HUES64 (cell line): ENCODE data around the gene METTL23.

Experiments used
- H3K27ac ChIP-seq: 2 replicates; pipeline ENCODE4 v1.7.0; 2013; ENCODE audit warnings: low read depth, low read length, inconsistent platforms
- H3K27me3 ChIP-seq: 2 replicates; pipeline ENCODE4 v1.6.1; 2013; ENCODE audit warnings: mild to moderate bottlenecking, low read length; ENCODE audit not compliant: insufficient read depth
- H3K36me3 ChIP-seq: 2 replicates; pipeline ENCODE4 v1.6.1; 2013; ENCODE audit warnings: mild to moderate bottlenecking, low read length; ENCODE audit not compliant: insufficient read depth
- H3K4me1 ChIP-seq: 2 replicates; pipeline ENCODE4 v1.6.1; 2013; ENCODE audit warnings: mild to moderate bottlenecking, low read length, moderate library complexity; ENCODE audit not compliant: insufficient read depth
- H3K4me3 ChIP-seq: 2 replicates; pipeline ENCODE4 v1.5.1; 2013; ENCODE audit warnings: mild to moderate bottlenecking, low read length, moderate library complexity
- H3K9ac ChIP-seq: 2 replicates; pipeline ENCODE4 v1.6.1; 2013; ENCODE audit warnings: mild to moderate bottlenecking, low read depth, low read length
- H3K9me3 ChIP-seq: 2 replicates; pipeline ENCODE4 v1.6.1; 2013; ENCODE audit warnings: low read depth, low read length; ENCODE audit not compliant: insufficient read depth
- WGBS: fragments of 150-250, 120-280 bp; methylation state at CpG from one replicate; pipeline ENCODE4 v1.1.7; 2013; ENCODE audit warnings: missing lambda C conversion rate; 5-methylcytosine and 5-hydroxymethylcytosine counted together

METTL23 gene

GRCh38 chr17:76753061-76753961 is 26.7 kb downstream of the METTL23 start:
- H3K4me1 ChIP-seq = no peaks in the 10 kb centered on the region
- H3K9ac ChIP-seq = no peak overlapping the region
- no peaks in the 10 kb centered on the region for H3K9me3 ChIP-seq
- WGBS = 94% methylated on average over 12 of the region's 12 CpGs
- no peak overlapping the region for H3K27ac ChIP-seq
- H3K4me3 ChIP-seq = no peak overlapping the region
- no peaks in the 10 kb centered on the region for H3K27me3 ChIP-seq
- peaks cover 24% of the 10 kb centered on the region for H3K36me3 ChIP-seq

DNA sequence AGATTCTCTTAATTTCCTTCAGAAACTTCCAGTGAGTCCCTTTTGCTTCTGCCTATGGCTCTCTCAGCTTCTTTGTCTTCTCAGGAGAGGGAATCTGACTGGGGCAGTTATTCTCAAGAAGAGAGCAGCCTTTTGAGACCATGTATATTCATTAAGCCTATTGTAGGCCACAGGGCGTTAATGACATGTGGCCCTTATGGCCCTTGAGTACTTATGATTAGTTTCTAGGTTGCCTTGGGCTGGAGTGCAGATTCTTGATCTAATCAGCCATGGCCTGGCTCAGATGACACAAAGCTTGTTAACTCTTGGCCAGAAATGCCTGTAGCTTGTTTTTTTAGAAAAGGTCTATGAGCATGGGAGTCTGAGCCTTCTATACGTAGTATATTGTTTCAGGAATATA is 28.6 kb downstream of the METTL23 start:
- H3K36me3 ChIP-seq = peaks cover 24% of the 10 kb centered on the region
- no peaks in the 10 kb centered on the region for H3K27me3 ChIP-seq
- no peak overlapping the region for H3K9ac ChIP-seq
- H3K9me3 ChIP-seq = no peaks in the 10 kb centered on the region
- H3K27ac ChIP-seq = no peak overlapping the region
- H3K4me3 ChIP-seq = no peak overlapping the region
- WGBS = 95% methylated on average over 1 of the region's 2 CpGs
- H3K4me1 ChIP-seq = no peaks in the 10 kb centered on the region

DNA sequence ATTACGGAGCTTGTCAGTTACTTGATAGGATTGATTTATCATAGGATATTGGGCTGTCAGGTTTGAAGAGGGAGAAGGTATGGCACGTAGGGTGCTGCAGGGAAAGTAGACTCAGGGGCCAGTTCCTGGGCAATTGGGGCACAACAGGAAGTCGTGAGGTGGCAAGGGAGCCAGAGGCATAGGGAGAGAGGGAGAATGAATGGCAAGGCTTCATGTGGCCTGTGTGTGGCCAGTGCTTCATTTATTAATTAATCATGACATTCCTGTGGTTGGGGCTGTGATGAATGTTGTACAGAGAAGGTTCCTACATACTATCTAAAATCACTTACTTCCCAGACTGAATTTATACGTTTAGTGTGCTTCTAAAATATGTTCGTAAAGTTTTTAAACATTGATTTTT is 30.6 kb downstream of the METTL23 start:
- no peak overlapping the region for H3K9ac ChIP-seq

GRCh38 chr17:76758570-76758969 is 31.9 kb downstream of the METTL23 start:
- WGBS = 97% methylated on average over 2 of the region's 3 CpGs
- no peak overlapping the region for H3K9ac ChIP-seq
- peaks cover 6% of the 10 kb centered on the region for H3K4me1 ChIP-seq
- H3K4me3 ChIP-seq = no peak overlapping the region
- no peaks in the 10 kb centered on the region for H3K27me3 ChIP-seq
- H3K36me3 ChIP-seq = peaks cover 21% of the 10 kb centered on the region
- H3K9me3 ChIP-seq = no peaks in the 10 kb centered on the region
- H3K27ac ChIP-seq = no peak overlapping the region

More for the DNA sequence above, 30.6 kb downstream of the METTL23 start:
- WGBS = 90% methylated on average over 5 of the region's 5 CpGs
- Histone ChIP-seq H3K36me3 (peaks cover 24% of the 10 kb centered on the region), H3K27ac (no peak overlapping the region), H3K27me3 (no peaks in the 10 kb centered on the region), H3K4me3 (no peak overlapping the region), H3K4me1 (no peaks in the 10 kb centered on the region), H3K9me3 (no peaks in the 10 kb centered on the region)

DNA sequence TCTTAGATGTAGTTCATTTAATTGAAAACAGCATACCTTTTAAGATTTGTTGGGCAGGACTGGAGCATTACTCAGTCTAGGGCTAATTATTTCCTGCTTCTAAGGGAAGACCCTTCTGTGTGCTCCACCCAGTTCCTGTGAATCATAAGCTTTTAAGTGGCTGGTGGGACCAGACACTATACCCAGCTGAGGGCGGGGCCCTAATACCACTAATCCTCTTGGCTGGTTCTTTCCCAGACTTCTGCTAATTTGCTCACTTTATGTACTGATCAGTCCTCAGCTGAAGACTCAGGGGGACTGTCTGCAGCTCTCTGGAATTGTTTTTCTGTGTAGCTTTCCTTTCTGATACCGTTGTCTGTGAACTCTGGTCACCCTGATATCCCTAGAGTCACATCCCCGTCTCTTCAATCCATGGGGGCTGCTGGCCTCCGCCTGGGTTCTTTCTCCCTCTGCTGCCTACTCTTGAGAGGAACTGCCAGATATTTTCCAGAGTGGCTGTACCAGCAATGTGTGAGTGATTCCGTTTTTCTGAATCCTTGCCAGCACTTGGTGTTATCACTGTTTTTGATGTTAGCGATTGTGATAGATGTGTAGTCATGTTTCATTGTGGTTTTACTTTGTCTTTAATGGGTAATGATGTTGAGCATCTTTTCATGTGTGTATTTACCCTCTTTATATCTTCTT is 46.3 kb downstream of the METTL23 start:
- 88% methylated on average over 6 of the region's 6 CpGs for WGBS
- Histone ChIP-seq H3K27me3 (no peaks in the 10 kb centered on the region), H3K9ac (no peak overlapping the region), H3K9me3 (no peaks in the 10 kb centered on the region), H3K27ac (peak overlapping the region; percentile 11; the same call in 1 of the 2 replicates), H3K4me3 (peak overlapping the region; percentile 29; the same call in 1 of the 2 replicates), H3K36me3 (peaks cover 48% of the 10 kb centered on the region), H3K4me1 (no peaks in the 10 kb centered on the region)

- no peak overlapping the region for H3K9ac ChIP-seq
These were observed 48.5 kb downstream of the METTL23 start for GRCh38 chr17:76775021-76775600.

GRCh38 chr17:76781056-76781982 is 54.7 kb downstream of the METTL23 start:
- Histone ChIP-seq H3K36me3 (peaks cover 24% of the 10 kb centered on the region), H3K9ac (no peak overlapping the region), H3K4me3 (no peak overlapping the region), H3K27me3 (no peaks in the 10 kb centered on the region), H3K27ac (no peak overlapping the region), H3K4me1 (no peaks in the 10 kb centered on the region), H3K9me3 (no peaks in the 10 kb centered on the region)
- 90% methylated on average over 12 of the region's 12 CpGs for WGBS

More at GRCh38 chr17:76775021-76775600, 48.5 kb downstream of the METTL23 start:
- H3K9me3 ChIP-seq = no peaks in the 10 kb centered on the region
- H3K27me3 ChIP-seq = no peaks in the 10 kb centered on the region
- no peak overlapping the region for H3K4me3 ChIP-seq
- peaks cover 48% of the 10 kb centered on the region for H3K36me3 ChIP-seq
- WGBS = 93% methylated on average over 10 of the region's 10 CpGs
- no peaks in the 10 kb centered on the region for H3K4me1 ChIP-seq
- no peak overlapping the region for H3K27ac ChIP-seq

DNA sequence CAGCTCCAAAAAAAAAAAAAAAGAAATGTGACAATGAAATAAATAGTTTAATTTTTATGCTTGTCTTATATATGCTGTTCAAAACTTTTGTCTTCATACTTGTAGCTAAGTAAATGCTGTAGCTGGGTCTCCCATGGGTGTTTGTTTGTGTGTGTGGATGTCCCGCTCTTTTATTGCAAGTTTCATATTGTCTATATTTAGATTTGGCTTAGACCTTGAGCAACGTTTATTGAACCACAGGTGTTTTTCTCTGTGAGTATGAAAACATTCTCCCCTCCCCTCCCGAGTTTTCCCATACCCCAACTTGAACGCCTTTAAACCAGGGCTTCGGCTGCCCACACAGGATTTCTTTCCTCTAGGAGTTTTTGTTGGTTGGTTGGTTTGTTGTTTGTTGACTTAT is 56.5 kb downstream of the METTL23 start:
- Histone ChIP-seq H3K9ac (no peak overlapping the region), H3K4me3 (no peak overlapping the region), H3K27ac (no peak overlapping the region), H3K36me3 (peaks cover 13% of the 10 kb centered on the region), H3K9me3 (no peaks in the 10 kb centered on the region), H3K27me3 (no peaks in the 10 kb centered on the region), H3K4me1 (no peaks in the 10 kb centered on the region)
- WGBS = 96% methylated on average over 3 of the region's 5 CpGs
